IMR-90 (cell line): ENCODE measurements around the gene LSM14B. TPM values are rescaled to one million over a fixed set of nuclear protein-coding genes. Genes with fewer than 3 reads are reported as not detected.

ENCODE experiments used
- ATAC-seq: fragments of 200-7000 bp; cut with Tn5 transposase; 2 replicates; pipeline ENCODE4 v1.9.1; 2020; ENCODE audit warnings: low read depth, mild to moderate bottlenecking, moderate library complexity
- BruUV-seq: library from RNA; stranded (reverse); fragments of 400-500 nt; replicated peaks from 2 replicates; lab custom pipeline; 2021; lab: Mats Ljungman, UMichigan
- CTCF ChIA-PET: fragments of 300-600 bp; formaldehyde crosslinking; extraction: SDS; loops from one replicate; lab custom pipeline; 2021; ENCODE audit warnings: antibody characterized with exemption; lab: Yijun Ruan, JAX
- POLR2A ChIA-PET: fragments of 300-600 bp; sonication (Branson Sonifier 250); formaldehyde crosslinking; loops from one replicate; lab custom pipeline; 2022; ENCODE audit warnings: antibody characterized with exemption; ENCODE audit not compliant: unreplicated experiment; lab: Charles Lee
- DNase-seq: peaks from one replicate; pipeline ENCODE4 v3.0.0; 2013
- H2AFZ ChIP-seq: replicated peaks from 2 replicates; pipeline ENCODE3; 2013; ENCODE audit warnings: low read length, mild to moderate bottlenecking; ENCODE audit not compliant: poor library complexity
- H2AK5ac ChIP-seq: 2 replicates; pipeline ENCODE4 v1.6.1; 2013; ENCODE audit warnings: low read depth, low read length, inconsistent platforms
- H2AK9ac ChIP-seq: replicated peaks from 2 replicates; pipeline ENCODE3; 2013; ENCODE audit warnings: mild to moderate bottlenecking, low read depth, low read length, moderate library complexity; ENCODE audit not compliant: poor library complexity
- H2BK120ac ChIP-seq: 2 replicates; pipeline ENCODE4 v1.6.1; 2013; ENCODE audit warnings: low read depth, low read length, inconsistent platforms
- H2BK15ac ChIP-seq: 3 replicates; pipeline ENCODE4 v1.6.1; 2013; ENCODE audit warnings: low read depth, low read length, inconsistent platforms
- H2BK20ac ChIP-seq: 2 replicates; pipeline ENCODE4 v1.6.1; 2013; ENCODE audit warnings: low read depth, mild to moderate bottlenecking, inconsistent platforms, low read length, moderate library complexity
- H2BK5ac ChIP-seq: 2 replicates; pipeline ENCODE4 v1.6.1; 2013; ENCODE audit warnings: mild to moderate bottlenecking, low read depth, low read length, inconsistent platforms; ENCODE audit not compliant: poor library complexity, severe bottlenecking
- H3K14ac ChIP-seq: replicated peaks from 2 replicates; pipeline ENCODE4 v1.6.1; 2013; ENCODE audit warnings: low read depth, low read length, inconsistent platforms
- H3K18ac ChIP-seq: 2 replicates; pipeline ENCODE4 v1.6.1; 2013; ENCODE audit warnings: low read depth, low read length, control low read depth
- H3K23ac ChIP-seq: 2 replicates; pipeline ENCODE4 v1.6.1; 2013; ENCODE audit warnings: low read depth, low read length, inconsistent platforms
- H3K27ac ChIP-seq: 2 replicates; pipeline ENCODE4 v1.5.1; 2013; ENCODE audit warnings: mild to moderate bottlenecking, control low read depth, low read length; ENCODE audit not compliant: insufficient read depth
- H3K27me3 ChIP-seq: 2 replicates; pipeline ENCODE4 v1.6.1; 2013; ENCODE audit warnings: low read length; ENCODE audit not compliant: control insufficient read depth, insufficient read depth
- H3K36me3 ChIP-seq: 2 replicates; pipeline ENCODE4 v1.6.1; 2013; ENCODE audit warnings: low read length, mixed read lengths; ENCODE audit not compliant: control insufficient read depth, insufficient read depth
- H3K4ac ChIP-seq: 2 replicates; pipeline ENCODE4 v1.6.1; 2013; ENCODE audit warnings: low read depth, low read length, inconsistent platforms
- H3K4me1 ChIP-seq: 2 replicates; pipeline ENCODE4 v1.6.1; 2013; ENCODE audit warnings: low read length, mixed read lengths; ENCODE audit not compliant: control insufficient read depth, insufficient read depth
- H3K4me2 ChIP-seq: 2 replicates; pipeline ENCODE4 v1.6.1; 2013; ENCODE audit warnings: low read depth, mild to moderate bottlenecking, control low read depth, low read length, moderate library complexity
- H3K4me3 ChIP-seq: 2 replicates; pipeline ENCODE4 v1.5.1; 2013; ENCODE audit warnings: low read depth, mild to moderate bottlenecking, control low read depth, low read length, moderate library complexity; ENCODE audit not compliant: insufficient read depth
- H3K56ac ChIP-seq: 2 replicates; pipeline ENCODE4 v1.6.1; 2013; ENCODE audit warnings: low read length, inconsistent platforms; ENCODE audit not compliant: insufficient read depth; ENCODE audit errors: extremely low read depth
- H3K79me1 ChIP-seq, 2 experiments: 2 replicates each; pipeline ENCODE4 v1.6.1; 2013; ENCODE audit warnings: low read length in 2 of 2, inconsistent platforms in 1 of 2, low read depth in 1 of 2
- H3K9ac ChIP-seq: 2 replicates; pipeline ENCODE4 v1.6.1; 2013; ENCODE audit warnings: low read depth, low read length, control low read depth
- H3K9me1 ChIP-seq: 2 replicates; pipeline ENCODE4 v1.6.1; 2013; ENCODE audit warnings: low read length, inconsistent platforms; ENCODE audit not compliant: insufficient read depth
- H3K9me3 ChIP-seq: 2 replicates; pipeline ENCODE4 v1.6.1; 2013; ENCODE audit warnings: low read length; ENCODE audit not compliant: control insufficient read depth, insufficient read depth
- H4K20me1 ChIP-seq: 2 replicates; pipeline ENCODE4 v1.6.1; 2013; ENCODE audit warnings: low read length, inconsistent platforms; ENCODE audit not compliant: insufficient read depth
- H4K5ac ChIP-seq: 2 replicates; pipeline ENCODE4 v1.6.1; 2013; ENCODE audit warnings: mild to moderate bottlenecking, low read depth, low read length, control low read depth
- H4K8ac ChIP-seq, 2 experiments: 2 replicates each; pipeline ENCODE4 v1.6.1; 2013; ENCODE audit warnings: low read depth in 2 of 2, low read length in 2 of 2, control low read depth in 1 of 2, inconsistent platforms in 1 of 2
- H4K91ac ChIP-seq: 2 replicates; pipeline ENCODE4 v1.6.1; 2013; ENCODE audit warnings: low read depth, low read length, inconsistent platforms; ENCODE audit not compliant: insufficient read depth
- ELK1 ChIP-seq: fragments of 150-350 bp; IDR thresholded peaks from 2 replicates; pipeline ENCODE4 v1.6.1; 2016; ENCODE audit warnings: low read depth, mild to moderate bottlenecking, low read length, moderate library complexity, borderline replicate concordance
- MAFK ChIP-seq: IDR thresholded peaks from 2 replicates; pipeline ENCODE4 v1.6.1; 2012; ENCODE audit warnings: low read depth, low read length, improper control_type of control experiment
- MAZ ChIP-seq: IDR thresholded peaks from 2 replicates; pipeline ENCODE4 v1.6.1; 2012; ENCODE audit warnings: low read depth, mild to moderate bottlenecking, low read length, improper control_type of control experiment, moderate library complexity, borderline replicate concordance
- NFE2L2 ChIP-seq: fragments of 150-350 bp; IDR thresholded peaks from 2 replicates; pipeline ENCODE4 v1.6.1; 2016; ENCODE audit warnings: low read depth, mild to moderate bottlenecking, low read length
- POLR2A ChIP-seq: IDR thresholded peaks from 2 replicates; pipeline ENCODE4 v1.6.1; 2012; ENCODE audit warnings: mild to moderate bottlenecking, low read depth, low read length
- RCOR1 ChIP-seq: IDR thresholded peaks from 2 replicates; pipeline ENCODE4 v1.6.1; 2012; ENCODE audit warnings: mild to moderate bottlenecking, low read length, improper control_type of control experiment; ENCODE audit not compliant: insufficient replicate concordance
- RFX5 ChIP-seq: IDR thresholded peaks from 2 replicates; pipeline ENCODE4 v1.8.0; 2012; ENCODE audit warnings: low read depth, mild to moderate bottlenecking, low read length, moderate library complexity
- whole genome bisulfite sequencing, 2 experiments: methylation state at CpG; one replicate each; pipeline versions ENCODE4 v1.1.5 to v1.1.7; 2013; ENCODE audit warnings: missing lambda C conversion rate in 2 of 2; ENCODE audit not compliant: insufficient read length in 1 of 2; ENCODE audit errors: extremely low coverage in 2 of 2; 5-methylcytosine and 5-hydroxymethylcytosine counted together
- dilution Hi-C: fragments of 300-500 bp; cut with HindIII; formaldehyde crosslinking; loops from one replicate; pipeline ENCODE4 v1.14.3; 2018; ENCODE audit warnings: low sequenced_read_pairs; ENCODE audit not compliant: unreplicated experiment
- in situ Hi-C: fragments of 300-500 bp; cut with MboI; formaldehyde crosslinking; loops from 3 replicates; pipeline ENCODE4 v1.14.3; 2019; ENCODE audit warnings: low sequenced_read_pairs, inconsistent platforms, mixed read lengths
- intact Hi-C: fragments of 100-400 bp; cut with micrococcal nuclease; formaldehyde crosslinking; loops from 2 replicates; pipeline ENCODE4 v1.10.0; 2022
- polyA plus RNA-seq, 3 experiments: library from polyadenylated mRNA; depleted of rRNA; stranded (reverse); fragments of >200 nt; gene quantifications; 2 replicates each; pipeline ENCODE4 v1.2.3, GENCODE V29; 2012; ENCODE audit warnings: low replicate concordance in 1 of 3
- total RNA-seq: library from RNA; depleted of rRNA; stranded (reverse); fragments of >200 nt; gene quantifications from 2 replicates; pipeline ENCODE4 v1.2.3, GENCODE V29; 2012

LSM14B gene
- total and polyA plus RNA-seq, 2 of the 4 experiments (the other 2 are of a cell fraction), result 23.7 to 41.1 TPM

GRCh38 chr20:62101078-62101477, 21.2 kb upstream of the LSM14B start:
- H3K56ac ChIP-seq, result no peak overlapping the region
- no peak overlapping the region for H2BK5ac ChIP-seq
- CTCF ChIA-PET, result no interaction called here
- H4K8ac ChIP-seq, result no peak overlapping the region
- H2AFZ ChIP-seq, result no peak overlapping the region
- H4K20me1 ChIP-seq, result no peaks in the 10 kb centered on the region
- no peak overlapping the region for H3K23ac ChIP-seq
- no peak overlapping the region for H2BK20ac ChIP-seq
- no peak overlapping the region for H3K27ac ChIP-seq
- H2BK120ac ChIP-seq, result no peak overlapping the region
- no peak overlapping the region for H2AK5ac ChIP-seq
- intact Hi-C loops (no loop called here), in situ Hi-C loops (no loop called here), dilution Hi-C loops (no loop called here)
- H3K4me1 ChIP-seq, result peaks cover 2% of the 10 kb centered on the region; the same call in 1 of the 2 replicates
- no peak overlapping the region for H2BK15ac ChIP-seq
- H4K5ac ChIP-seq, result no peak overlapping the region
- no peak overlapping the region for H3K18ac ChIP-seq
- no TSS peak for BruUV-seq
- TF ChIP-seq POLR2A (no peak), MAFK (no peak), NFE2L2 (no peak), MAZ (no peak), ELK1 (no peak), RFX5 (no peak), RCOR1 (no peak)
- no peaks in the 10 kb centered on the region for H3K36me3 ChIP-seq
- POLR2A ChIA-PET, result no interaction called here
- no peak overlapping the region for H4K91ac ChIP-seq
- no peak for DNase-seq
- H2AK9ac ChIP-seq, result no peak overlapping the region
- peaks cover 8% of the 10 kb centered on the region for H3K27me3 ChIP-seq
- ATAC-seq, result no peak
- peaks cover 25% of the 10 kb centered on the region for H3K9me3 ChIP-seq
- H3K4ac ChIP-seq, result no peak overlapping the region
- H3K79me1 ChIP-seq, result no peaks in the 10 kb centered on the region
- WGBS, 2 experiments, result no CpG with 5 or more reads among the region's 4 CpGs
- H3K9me1 ChIP-seq, result no peaks in the 10 kb centered on the region
- no peak overlapping the region for H3K4me3 ChIP-seq
- no peak overlapping the region for H3K9ac ChIP-seq
- H3K14ac ChIP-seq, result no peak overlapping the region
- no peak overlapping the region for H3K4me2 ChIP-seq
